ENCODE data around the gene CD151.
A peak's percentile ranks its signal among the peaks of the same experiment; 100 is the strongest.

The CD151 gene

DNA sequence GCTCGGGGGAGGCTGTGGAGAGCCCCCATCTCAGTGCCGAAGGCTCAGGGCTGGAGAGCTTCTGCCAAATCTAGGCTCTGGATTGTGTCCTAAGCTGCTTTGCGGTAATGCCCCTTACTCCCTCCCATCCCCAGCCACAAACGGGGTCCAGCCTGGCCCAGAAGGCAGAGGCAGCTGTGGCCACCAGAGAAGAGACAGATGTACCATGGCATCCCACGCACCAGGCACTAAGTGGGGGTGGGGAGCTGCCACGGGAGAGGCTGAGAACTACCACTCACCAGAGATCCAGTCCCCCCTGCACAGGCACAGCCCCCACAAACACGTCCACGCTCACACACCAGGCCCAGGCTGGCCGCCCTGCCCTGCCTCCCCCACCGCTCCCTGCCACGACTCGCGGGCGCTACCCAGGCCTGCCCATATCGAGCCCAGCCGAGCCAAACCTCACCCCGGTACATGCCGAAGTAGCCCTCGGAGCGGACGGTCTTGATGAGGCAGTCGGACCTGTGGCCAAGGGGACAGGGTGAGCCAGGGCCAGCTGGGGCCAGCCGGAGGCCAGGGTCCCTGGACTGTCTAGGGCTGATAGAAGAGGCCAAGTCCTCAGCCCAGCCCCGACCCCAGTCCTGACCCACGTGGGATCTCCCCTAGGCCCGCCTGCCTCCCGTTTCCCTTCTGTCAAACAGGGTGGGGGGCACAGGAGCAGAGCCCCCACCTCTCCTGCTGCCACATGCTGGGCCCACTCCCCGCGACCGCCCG lies 38.6 kb upstream of the CD151 start:
- no peak overlapping the region for H3K4me3 ChIP-seq (ENCODE audit: insufficient read length, low read depth)
- peaks cover 49% of the 10 kb centered on the region for H3K4me1 ChIP-seq (ENCODE audit: insufficient read depth, insufficient read length)
- H3K27me3 ChIP-seq (ENCODE audit: insufficient read depth, insufficient read length): no peaks in the 10 kb centered on the region
- H3K9ac ChIP-seq (ENCODE audit: insufficient read length, low read depth): peak overlapping the region; percentile 59
- no peak for DNase-seq (ENCODE audit: low read depth, low spot score)
- H3K9me3 ChIP-seq (ENCODE audit: insufficient read depth, low read length): no peaks in the 10 kb centered on the region
- TF ChIP-seq YY1 (IDR thresholded peaks at IDR 0.05; ENCODE audit: insufficient read depth, insufficient read length): no peak
- peaks cover 43% of the 10 kb centered on the region for H3K36me3 ChIP-seq (ENCODE audit: insufficient read depth, insufficient read length, low read length)

DNA sequence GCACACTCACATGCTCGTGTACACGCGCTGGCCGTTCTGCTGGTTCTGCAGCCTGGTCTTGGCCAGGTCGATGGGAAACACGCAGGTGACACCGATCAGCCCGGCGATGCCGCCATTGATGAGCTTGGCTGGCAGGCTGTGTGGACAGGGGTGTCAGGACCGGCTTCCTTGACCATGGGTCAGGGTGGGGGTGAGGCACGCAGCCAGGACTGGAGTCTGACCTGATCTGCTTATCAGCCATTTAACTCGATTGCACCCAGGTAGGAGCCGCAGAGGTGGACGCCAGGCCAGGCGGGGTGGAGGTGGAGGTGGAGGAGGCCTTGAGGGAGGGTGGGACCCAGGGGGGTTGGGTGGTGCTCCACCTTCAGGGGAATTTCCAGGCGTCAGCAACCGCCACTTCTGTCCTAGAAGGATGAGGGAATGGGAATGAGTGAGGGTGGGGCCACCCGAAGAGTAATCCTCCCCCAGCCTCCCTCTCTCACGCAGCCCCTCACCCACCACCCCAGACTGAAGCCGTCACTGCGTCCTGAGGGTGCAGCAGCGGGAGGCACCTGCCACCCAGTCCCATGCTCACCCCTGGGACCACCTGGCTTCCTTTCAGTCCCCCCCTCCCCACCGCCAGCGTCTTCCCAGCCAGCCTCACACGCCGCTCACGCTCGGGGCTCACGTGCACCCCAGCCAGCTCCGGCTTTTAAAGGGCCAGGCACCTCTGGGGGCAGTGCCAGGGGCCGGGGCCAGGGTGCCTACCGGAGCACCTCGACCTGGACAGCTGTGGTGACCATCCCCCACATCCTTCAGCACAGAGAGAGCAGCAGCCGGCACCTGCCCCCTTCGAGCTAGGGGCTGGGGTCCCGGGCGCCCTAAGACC lies 37.8 kb upstream of the CD151 start:
- H3K36me3 ChIP-seq (ENCODE audit: insufficient read depth, insufficient read length, low read length): peaks cover 52% of the 10 kb centered on the region
- H3K27me3 ChIP-seq (ENCODE audit: insufficient read depth, insufficient read length): no peaks in the 10 kb centered on the region
- no peak for DNase-seq (ENCODE audit: low read depth, low spot score)
- TF ChIP-seq SUZ12 (IDR thresholded peaks at IDR 0.05; ENCODE audit: extremely low read depth, insufficient read depth, insufficient read length): no peak
- no peak for TF ChIP-seq ZNF274 (IDR thresholded peaks at IDR 0.05; ENCODE audit: low read depth, low read length)
- no peak for TF ChIP-seq YY1 (IDR thresholded peaks at IDR 0.05; ENCODE audit: insufficient read depth, insufficient read length)
- peak overlapping the region; percentile 24 for H3K4me3 ChIP-seq (ENCODE audit: insufficient read length, low read depth)
- peak overlapping the region; percentile 77 for H3K9ac ChIP-seq (ENCODE audit: insufficient read length, low read depth)
- peaks cover 50% of the 10 kb centered on the region for H3K4me1 ChIP-seq (ENCODE audit: insufficient read depth, insufficient read length)
- no peaks in the 10 kb centered on the region for H3K9me3 ChIP-seq (ENCODE audit: insufficient read depth, low read length)

DNA sequence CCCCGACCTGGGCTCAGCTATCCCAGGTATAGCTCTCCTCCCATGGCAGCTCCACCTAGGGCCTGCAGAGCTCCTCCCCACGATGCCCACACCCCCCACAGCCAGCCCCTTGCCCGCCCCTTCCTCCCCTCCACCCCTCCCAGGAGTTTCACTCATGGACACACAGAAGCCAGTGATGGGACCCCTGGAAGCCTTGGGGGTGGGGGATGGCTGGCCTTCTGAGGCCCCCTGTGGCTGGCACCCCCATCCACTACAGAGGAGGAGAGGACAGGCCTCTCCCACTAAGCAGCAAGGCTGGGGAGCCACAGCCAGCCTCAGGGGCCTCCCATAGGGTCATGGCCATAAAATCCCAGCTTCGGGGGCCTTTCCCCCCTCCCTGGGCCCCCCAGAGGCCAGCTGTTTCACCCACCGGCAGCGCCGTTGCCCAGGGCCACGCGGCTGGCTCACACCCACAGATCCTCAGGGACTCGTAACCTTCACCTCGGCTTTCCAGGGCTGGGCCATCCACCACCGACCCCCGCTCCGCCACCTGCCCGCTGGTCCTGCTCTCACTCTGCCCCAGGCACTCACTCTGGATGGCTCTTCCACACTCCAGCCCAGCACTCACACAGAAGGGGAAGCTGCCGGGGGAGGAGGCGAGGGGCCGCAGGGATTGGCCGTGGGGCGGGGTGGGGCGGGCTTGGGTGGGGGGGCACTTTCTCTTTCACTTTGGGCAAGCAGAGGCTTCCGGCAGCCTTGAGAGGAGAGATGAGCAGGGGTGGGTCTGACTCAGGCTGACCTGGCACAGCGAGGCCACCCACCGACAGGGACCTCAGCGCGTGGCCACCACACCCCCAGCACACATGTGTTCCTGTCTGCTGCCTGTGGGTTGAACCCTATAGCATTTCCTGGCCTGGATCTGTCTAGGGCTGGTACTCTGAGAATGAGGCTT lies 36.9 kb upstream of the CD151 start:
- H3K4me3 ChIP-seq (ENCODE audit: insufficient read length, low read depth): peak overlapping the region; percentile 94
- no peaks in the 10 kb centered on the region for H3K27me3 ChIP-seq (ENCODE audit: insufficient read depth, insufficient read length)
- no peaks in the 10 kb centered on the region for H3K9me3 ChIP-seq (ENCODE audit: insufficient read depth, low read length)
- H3K4me1 ChIP-seq (ENCODE audit: insufficient read depth, insufficient read length): peaks cover 46% of the 10 kb centered on the region
- TF ChIP-seq YY1 (IDR thresholded peaks at IDR 0.05; ENCODE audit: insufficient read depth, insufficient read length): no peak
- TF ChIP-seq ZNF274 (IDR thresholded peaks at IDR 0.05; ENCODE audit: low read depth, low read length): no peak
- TF ChIP-seq SUZ12 (IDR thresholded peaks at IDR 0.05; ENCODE audit: extremely low read depth, insufficient read depth, insufficient read length): no peak
- peaks cover 60% of the 10 kb centered on the region for H3K36me3 ChIP-seq (ENCODE audit: insufficient read depth, insufficient read length, low read length)
- H3K9ac ChIP-seq (ENCODE audit: insufficient read length, low read depth): peak overlapping the region; percentile 88
- DNase-seq (ENCODE audit: low read depth, low spot score): no peak

DNA sequence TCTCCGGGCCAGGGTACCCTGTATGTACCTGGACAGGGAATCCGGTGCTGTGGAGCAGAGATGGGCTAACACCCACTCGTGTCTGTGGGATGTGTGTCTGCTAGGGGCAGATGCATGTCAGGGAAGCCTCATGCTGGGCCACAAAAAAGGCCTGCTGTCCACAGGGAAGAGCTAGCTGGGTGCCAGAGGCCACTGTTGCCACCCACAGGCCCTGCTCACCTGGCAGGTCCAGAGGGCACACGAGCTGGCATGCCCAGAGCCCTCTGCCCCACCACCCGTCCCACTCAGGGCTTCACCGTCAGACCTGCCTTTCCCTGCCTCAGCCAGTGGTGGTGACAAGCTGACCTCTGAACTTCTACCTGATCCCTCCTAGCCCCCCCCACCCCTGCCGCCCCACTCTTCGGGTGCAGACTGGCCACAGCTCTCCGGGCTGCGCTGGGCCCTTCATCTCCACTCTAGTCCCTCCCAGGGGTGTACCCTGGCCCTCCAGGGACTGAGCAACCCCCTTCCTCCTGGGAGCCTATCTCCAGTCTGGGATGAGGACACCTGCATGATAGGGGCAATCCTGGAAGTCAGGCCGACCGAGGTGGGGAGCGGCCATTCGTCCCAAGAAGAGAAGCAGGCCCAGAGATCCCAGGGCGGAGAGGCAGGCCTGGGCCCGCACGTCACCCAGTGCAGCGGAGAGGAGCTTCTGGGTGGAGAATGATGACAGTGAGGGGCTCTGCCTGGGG lies 36.0 kb upstream of the CD151 start:
- H3K9me3 ChIP-seq (ENCODE audit: insufficient read depth, low read length): no peaks in the 10 kb centered on the region
- peak overlapping the region; percentile 88 for H3K9ac ChIP-seq (ENCODE audit: insufficient read length, low read depth)
- no peak for DNase-seq (ENCODE audit: low read depth, low spot score)
- peaks cover 60% of the 10 kb centered on the region for H3K36me3 ChIP-seq (ENCODE audit: insufficient read depth, insufficient read length, low read length)
- H3K4me1 ChIP-seq (ENCODE audit: insufficient read depth, insufficient read length): peaks cover 38% of the 10 kb centered on the region
- H3K4me3 ChIP-seq (ENCODE audit: insufficient read length, low read depth): peak overlapping the region; percentile 94
- TF ChIP-seq SUZ12 (IDR thresholded peaks at IDR 0.05; ENCODE audit: extremely low read depth, insufficient read depth, insufficient read length): no peak
- TF ChIP-seq YY1 (IDR thresholded peaks at IDR 0.05; ENCODE audit: insufficient read depth, insufficient read length): no peak
- no peak for TF ChIP-seq ZNF274 (IDR thresholded peaks at IDR 0.05; ENCODE audit: low read depth, low read length)
- H3K27me3 ChIP-seq (ENCODE audit: insufficient read depth, insufficient read length): no peaks in the 10 kb centered on the region

DNA sequence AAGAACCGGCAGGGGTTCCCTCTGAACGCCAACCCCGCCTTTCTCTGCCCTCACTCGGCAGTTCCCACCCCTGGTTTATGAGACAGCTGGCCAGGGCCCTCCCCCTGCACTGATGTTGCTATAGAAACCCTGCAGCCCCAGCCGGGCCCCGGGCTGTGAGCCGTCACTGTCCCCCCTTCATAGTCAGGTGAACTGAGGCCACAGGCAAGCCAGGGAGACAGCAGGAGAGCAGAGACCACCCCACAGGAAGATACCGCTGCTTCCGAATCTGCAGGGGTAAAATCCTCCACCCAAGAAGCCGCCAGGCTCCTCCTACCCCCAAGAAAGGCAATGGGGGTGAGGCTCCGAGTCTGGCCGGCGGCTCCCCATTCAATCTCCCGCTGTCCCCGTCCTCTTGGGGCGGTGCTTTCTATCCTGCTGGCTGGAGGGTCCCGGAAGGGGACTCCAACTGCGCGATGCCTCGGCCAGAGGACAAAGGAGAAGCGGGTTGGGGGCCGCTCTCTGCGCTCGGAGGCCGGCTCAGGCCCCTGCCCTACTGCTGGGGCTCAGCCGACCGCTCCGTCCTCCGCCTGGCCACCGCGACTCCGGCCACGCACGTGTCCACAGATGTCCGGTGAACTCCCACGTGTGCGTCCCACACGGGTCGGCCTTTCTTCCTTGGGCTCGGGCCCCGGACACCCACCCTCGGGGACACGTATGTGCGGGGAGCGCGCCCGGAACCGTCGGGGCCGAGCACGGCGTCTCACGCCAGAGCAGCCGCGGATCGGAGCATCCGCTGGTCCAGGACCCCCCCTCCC lies 35.3 kb upstream of the CD151 start:
- Histone ChIP-seq H3K9me3 (ENCODE audit: insufficient read depth, low read length) (no peaks in the 10 kb centered on the region), H3K4me3 (ENCODE audit: insufficient read length, low read depth) (peak overlapping the region; percentile 94), H3K27me3 (ENCODE audit: insufficient read depth, insufficient read length) (no peaks in the 10 kb centered on the region), H3K9ac (ENCODE audit: insufficient read length, low read depth) (peak overlapping the region; percentile 88), H3K36me3 (ENCODE audit: insufficient read depth, insufficient read length, low read length) (peaks cover 60% of the 10 kb centered on the region), H3K4me1 (ENCODE audit: insufficient read depth, insufficient read length) (peaks cover 38% of the 10 kb centered on the region)
- TF ChIP-seq ZNF274 (IDR thresholded peaks at IDR 0.05; ENCODE audit: low read depth, low read length) (no peak), SUZ12 (IDR thresholded peaks at IDR 0.05; ENCODE audit: extremely low read depth, insufficient read depth, insufficient read length) (no peak), YY1 (IDR thresholded peaks at IDR 0.05; ENCODE audit: insufficient read depth, insufficient read length) (no peak)
- DNase-seq (ENCODE audit: low read depth, low spot score): no peak

Measured in NT2/D1 (cell line).